ENCODE data around the gene TOM1L2.

TOM1L2 gene

DNA sequence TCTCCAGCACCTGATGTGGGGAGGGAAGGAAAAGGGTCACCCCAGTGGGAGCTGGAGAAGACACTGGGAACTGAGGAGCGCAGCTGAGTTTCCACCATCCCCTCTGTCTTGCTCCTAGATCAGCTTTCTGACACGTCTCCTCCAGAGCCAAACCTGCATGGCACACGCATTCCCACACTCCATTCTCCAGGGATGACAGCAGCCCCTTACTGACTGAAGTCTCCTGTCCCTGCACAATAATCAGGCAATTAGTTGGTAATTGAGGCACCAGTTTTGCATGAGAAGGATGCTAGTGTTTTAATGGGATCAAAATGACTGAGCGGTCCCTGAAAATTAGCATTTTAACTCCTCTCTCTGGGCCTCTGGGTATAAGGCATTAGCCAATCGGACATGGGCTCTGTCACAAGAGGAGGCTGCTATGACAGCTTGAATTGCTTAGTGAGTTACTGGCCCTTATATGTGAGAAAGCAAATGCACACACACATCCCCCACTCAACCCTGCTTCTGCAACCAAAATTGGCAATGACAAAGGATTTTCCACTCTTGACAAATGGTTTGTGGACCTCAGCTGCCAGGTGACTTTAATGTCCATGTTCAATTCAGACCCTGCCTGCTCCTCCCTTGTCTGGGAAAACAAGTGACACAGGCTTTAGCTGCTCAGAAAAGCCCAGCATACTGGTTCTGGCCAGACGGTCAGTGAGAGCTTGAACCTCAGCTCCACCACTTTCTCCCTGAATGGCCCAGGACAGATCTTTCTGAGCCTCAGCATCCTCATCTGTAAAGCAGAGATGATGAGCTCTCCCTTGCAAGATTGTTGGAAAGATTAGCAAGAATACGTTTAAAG lies 78.2 kb downstream of the TOM1L2 start:
- no peak for DNase-seq

- no peak for DNase-seq
Measured at GRCh38 chr17:17892731-17893130, 79.5 kb downstream of the TOM1L2 start.

- DNase-seq = no peak
Measured at GRCh38 chr17:17892009-17892408, 80.2 kb downstream of the TOM1L2 start.

- peak; percentile 51 for DNase-seq
Measured at GRCh38 chr17:17890773-17891759, 81.1 kb downstream of the TOM1L2 start.

DNA sequence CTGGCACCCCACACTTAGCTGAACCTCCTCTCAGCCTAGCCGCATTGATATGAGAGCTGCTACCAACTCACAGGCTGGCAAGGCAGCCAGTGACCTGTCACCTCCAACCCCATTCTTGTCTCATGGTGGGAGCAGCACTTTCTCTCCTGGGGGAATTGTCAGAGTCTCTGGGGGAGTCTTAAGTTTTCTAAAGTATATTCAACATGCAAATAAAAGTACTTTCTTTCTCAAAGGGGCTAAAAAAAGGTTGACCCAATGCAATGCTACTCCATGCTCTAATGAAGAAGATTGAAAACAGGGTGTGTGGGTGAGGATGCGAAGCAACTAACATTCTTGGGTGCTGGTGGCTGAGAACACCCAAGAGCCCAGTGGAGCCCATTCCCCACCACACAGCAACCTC lies 82.3 kb downstream of the TOM1L2 start:
- DNase-seq = no peak

- no peak for DNase-seq
Measured at GRCh38 chr17:17888821-17889220, 83.4 kb downstream of the TOM1L2 start.

- DNase-seq = no peak
Measured at GRCh38 chr17:17888371-17888770, 83.8 kb downstream of the TOM1L2 start.

- no peak for DNase-seq
Measured at GRCh38 chr17:17887752-17888304, 84.4 kb downstream of the TOM1L2 start.

DNA sequence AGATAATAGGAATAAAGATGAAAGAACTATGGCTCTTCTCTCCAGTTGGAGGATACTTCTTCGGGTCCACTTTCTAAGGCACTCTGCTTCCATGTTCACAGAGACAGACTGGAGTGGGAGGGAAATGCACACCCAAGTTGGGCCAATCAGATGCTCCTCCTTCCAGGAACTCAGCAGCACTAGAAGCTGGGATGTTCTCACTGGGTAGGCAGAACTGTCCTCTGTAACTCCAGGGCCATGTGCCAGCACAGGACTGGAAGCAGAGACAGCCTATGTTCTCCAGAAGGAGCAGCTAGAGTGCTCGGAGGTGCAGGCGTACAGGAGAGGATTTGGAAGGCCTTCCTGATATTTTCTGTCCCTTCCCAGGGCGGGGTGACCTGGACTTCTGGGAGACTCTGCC lies 85.5 kb downstream of the TOM1L2 start:
- DNase-seq = no peak

DNA sequence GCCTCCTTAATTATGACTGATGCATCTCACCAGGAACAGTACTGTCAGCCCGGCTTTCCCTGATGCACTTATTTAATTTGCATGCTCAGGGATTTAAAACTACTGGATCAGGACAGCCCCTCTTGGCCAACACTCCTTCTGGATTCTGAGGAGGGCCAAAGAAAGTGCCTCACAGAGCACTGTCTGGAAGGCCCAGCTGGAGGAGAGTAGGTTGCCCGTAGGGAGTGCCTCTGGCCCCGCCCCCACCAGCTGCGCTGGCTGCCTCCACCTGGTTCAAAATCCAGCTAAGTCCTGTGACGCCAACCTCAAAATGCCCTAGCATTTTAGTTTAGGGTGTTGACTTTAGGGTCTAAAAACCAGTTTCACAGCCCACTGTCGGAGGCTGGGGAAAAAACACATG lies 86.0 kb downstream of the TOM1L2 start:
- no peak for DNase-seq

GRCh38 chr17:17884391-17885357 lies 87.5 kb downstream of the TOM1L2 start:
- no peak for DNase-seq

DNA sequence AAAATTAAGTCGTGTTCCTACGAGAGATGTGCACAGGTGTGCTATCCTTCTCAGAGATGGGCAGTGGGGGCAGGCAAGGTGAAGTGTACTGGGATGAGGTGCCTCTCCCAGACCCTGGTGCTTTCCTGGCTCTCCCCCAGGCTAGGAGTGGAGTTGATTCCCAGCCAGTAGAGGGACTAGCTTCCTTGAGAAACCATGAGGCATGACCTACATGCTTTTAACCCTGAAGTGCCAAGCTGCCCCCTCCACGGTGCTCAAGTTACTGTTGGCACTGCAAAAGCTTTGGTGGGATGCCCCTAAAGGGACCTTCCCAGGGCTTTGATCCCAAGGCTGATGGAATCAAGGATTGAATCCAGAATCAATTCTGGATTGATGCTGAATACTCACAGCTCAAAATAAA lies 88.4 kb downstream of the TOM1L2 start:
- DNase-seq = no peak

DNA sequence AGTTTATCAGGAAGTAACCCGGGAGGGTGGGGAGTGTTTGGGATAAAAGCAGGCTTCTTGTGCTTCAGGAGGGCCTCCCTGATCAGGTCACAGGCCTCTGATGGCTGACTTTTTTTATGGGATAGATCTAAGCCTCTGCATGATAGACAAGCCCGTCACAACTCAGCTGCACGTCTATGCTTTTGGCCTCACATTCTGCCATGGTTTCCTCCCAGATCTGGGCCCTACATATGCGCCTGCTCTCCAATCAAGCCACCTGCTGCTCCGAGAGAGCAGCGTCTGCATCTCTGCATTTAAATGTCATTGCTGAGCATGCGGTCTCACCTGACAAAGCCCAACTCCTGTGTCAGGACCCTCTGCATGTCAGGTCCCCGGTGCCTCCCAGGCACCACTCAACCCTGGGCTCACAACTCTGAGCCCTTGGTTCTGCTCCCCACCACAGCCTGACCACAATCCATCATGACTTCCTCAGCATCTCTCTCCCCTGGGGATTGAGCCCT lies 90.1 kb downstream of the TOM1L2 start:
- no peak for DNase-seq

GRCh38 chr17:17880577-17881196 lies 91.5 kb downstream of the TOM1L2 start:
- DNase-seq = no peak

- DNase-seq = no peak
Measured at GRCh38 chr17:17877529-17878358, 94.5 kb downstream of the TOM1L2 start.

- DNase-seq = no peak
Measured at GRCh38 chr17:17876959-17877528, 95.2 kb downstream of the TOM1L2 start.

GRCh38 chr17:17874478-17874877 lies 97.7 kb downstream of the TOM1L2 start:
- DNase-seq = no peak

DNA sequence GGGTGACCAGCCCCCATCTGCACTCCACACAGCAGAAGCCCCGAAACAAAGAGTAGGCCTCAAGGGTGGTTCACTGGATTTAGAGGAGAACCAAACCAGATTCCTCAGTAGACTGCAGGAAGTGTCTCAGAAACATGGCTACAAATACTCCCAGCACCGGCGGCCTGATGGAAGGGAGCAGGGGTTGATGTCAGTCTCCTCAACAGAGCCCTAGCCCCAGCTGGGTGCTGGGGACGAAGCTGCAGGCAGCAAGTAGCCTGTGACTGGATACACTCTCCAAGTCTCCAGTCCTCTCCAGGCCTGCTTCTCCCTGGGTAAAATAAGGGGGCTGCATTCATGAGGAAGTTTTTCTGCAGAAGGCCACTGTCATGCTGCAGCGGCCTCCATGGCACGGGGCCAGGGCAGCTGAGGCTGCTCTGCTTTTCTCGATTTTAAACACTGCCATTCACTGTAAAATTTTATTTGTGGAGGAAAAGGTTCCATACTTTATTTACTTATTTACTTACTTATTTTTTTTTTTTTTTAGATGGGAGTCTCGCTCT lies 98.7 kb downstream of the TOM1L2 start:
- no peak for DNase-seq

GRCh38 chr17:17872547-17873345 lies 99.5 kb downstream of the TOM1L2 start:
- no peak for DNase-seq

Measured in CD4-positive, alpha-beta T cell treated with Interleukin-15 for 1 hour (primary cell).